LNCaP clone FGC (cell line): Measurements from ENCODE around the gene PHOSPHO1.

Experiments used
- DNase-seq: peaks from one replicate; pipeline ENCODE4 v3.0.0-alpha.2; 2011; ENCODE audit warnings: low read depth
- H3K4me3 ChIP-seq: 2 replicates; pipeline ENCODE4 v1.5.1; 2011; ENCODE audit warnings: mild to moderate bottlenecking, low read depth, low read length, control low read depth
- TF ChIP-seq, protein P1 (sequence below): IDR thresholded peaks from 2 replicates; pipeline ENCODE4 v1.5.1; 2012; ENCODE audit warnings: mild to moderate bottlenecking; ENCODE audit not compliant: control insufficient read depth, insufficient read depth; ENCODE audit errors: extremely low read depth

The PHOSPHO1 gene

GRCh38 chr17:49234509-49235080, 4.0 kb upstream of the PHOSPHO1 start:
- DNase-seq = no peak
- H3K4me3 ChIP-seq = no peak overlapping the region
- TF ChIP-seq, protein P1, sequence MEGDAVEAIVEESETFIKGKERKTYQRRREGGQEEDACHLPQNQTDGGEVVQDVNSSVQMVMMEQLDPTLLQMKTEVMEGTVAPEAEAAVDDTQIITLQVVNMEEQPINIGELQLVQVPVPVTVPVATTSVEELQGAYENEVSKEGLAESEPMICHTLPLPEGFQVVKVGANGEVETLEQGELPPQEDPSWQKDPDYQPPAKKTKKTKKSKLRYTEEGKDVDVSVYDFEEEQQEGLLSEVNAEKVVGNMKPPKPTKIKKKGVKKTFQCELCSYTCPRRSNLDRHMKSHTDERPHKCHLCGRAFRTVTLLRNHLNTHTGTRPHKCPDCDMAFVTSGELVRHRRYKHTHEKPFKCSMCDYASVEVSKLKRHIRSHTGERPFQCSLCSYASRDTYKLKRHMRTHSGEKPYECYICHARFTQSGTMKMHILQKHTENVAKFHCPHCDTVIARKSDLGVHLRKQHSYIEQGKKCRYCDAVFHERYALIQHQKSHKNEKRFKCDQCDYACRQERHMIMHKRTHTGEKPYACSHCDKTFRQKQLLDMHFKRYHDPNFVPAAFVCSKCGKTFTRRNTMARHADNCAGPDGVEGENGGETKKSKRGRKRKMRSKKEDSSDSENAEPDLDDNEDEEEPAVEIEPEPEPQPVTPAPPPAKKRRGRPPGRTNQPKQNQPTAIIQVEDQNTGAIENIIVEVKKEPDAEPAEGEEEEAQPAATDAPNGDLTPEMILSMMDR = no peak

- DNase-seq = no peak
- no peak overlapping the region; the same call in 1 of the 2 replicates for H3K4me3 ChIP-seq
- TF ChIP-seq, protein P1 = no peak
Measured at GRCh38 chr17:49231563-49231894, 942 bp upstream of the PHOSPHO1 start.

DNA sequence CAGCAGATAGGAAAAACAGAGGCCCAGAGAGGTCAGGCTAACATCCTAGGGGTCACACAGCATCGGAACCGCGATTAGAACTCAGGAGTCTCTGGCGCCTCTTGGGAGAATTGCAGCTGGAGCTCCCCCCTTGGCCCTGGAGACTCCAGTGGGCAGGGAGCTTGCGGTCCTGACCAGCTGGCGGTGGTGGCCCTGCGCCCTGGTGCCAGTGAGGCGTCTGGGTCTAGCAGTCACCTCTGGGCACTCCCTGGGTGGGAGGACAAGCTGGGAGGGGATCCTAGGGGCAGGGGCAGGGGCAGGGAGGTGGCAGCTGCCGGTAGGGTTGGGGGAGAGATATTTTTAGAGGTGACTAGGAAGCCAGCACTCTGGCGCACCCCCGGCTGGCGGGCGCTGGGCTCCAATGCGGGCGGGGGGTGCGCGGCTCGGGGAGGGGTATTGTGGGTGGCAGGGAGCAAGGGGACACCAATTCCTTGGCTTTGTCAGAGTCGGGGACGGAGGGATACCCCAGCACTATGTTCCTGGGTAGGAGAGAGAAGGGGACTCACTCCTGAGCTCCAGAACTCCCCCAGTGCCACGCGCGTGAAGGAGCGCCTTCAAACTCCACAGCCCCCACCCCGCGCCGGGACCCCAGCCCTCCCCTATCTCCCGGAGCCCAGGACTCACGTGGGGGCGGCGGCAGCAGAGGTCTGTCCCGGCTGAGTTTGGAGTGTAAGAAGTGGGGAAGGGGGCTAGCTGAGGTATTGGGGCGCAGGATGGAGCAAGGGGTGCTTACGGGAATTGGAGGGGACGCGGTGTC, 584 bp downstream of the PHOSPHO1 start:
- peak overlapping the region; percentile 64 for H3K4me3 ChIP-seq
- DNase-seq = no peak
- TF ChIP-seq, protein P1 = no peak

DNA sequence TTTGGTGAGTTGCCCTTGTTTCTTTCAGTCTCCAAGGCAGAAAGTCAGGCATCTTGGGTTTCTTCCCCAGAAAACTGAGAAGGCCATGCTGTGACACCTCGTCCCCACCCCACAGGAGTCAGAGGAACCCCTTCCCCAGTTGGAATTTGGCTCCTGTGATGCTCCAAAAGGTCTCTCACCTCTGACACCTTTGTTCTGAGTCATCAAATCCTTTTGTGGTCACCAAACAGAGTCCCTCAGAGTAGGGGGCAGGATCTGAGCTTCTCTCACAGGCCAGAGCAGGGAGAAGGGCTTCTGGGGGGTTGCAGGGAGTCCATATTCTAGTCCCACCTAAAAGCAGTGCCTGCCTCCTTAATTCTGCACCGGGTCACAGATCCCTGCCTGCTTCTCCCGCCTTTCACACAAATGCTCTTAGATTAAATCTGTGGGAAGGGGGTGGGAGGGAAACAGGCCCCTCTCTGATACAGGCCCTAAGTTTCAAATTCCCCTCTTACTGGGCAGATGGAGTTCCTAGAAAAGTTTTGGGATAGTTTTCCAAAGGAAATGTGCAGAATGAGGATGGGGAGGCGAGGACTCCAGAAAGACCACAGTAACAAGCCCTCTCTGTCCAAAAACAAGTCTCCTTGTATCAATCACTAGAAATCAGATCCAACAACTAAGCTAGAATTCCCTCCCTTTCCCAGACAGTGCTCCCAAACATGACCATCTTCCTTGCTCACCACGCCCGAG, 1.3 kb downstream of the PHOSPHO1 start:
- TF ChIP-seq, protein P1 = no peak
- DNase-seq = no peak
- H3K4me3 ChIP-seq = no peak overlapping the region

GRCh38 chr17:49227436-49228261, 2.9 kb downstream of the PHOSPHO1 start:
- DNase-seq = peak; percentile 31
- no peak overlapping the region for H3K4me3 ChIP-seq
- TF ChIP-seq, protein P1 = peak; percentile 89

DNA sequence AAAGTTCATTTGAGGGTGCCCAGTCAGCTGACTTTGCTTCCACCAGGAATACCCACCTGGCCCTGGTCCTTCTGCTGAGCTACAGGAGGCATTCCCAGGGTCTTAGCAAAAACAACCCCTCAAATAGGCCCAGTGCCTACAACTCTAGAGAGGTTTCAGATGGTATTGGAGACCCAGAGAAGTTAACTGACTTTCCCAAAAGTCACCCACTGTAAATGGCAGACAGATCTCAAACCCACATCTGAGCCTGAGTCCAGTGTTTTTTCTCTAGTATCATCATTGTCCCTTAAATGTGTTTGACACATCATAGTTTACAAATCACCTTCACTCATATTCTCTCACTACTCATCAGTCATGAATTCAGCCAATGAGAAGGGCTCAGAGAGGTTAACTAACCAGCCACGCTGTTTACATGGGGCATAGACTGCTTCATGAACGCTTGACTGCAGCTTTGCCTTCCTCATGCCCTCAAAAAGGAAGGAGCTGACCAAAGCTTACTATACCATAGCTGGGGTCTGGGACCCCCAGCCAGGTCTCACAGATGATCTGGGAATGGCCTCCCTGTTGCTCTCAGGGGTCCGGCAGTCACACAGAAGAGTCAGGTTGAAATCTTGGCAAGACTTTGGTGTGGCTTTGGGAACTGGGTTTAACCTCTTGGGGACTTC, 3.7 kb downstream of the PHOSPHO1 start:
- TF ChIP-seq, protein P1 = no peak
- no peak overlapping the region for H3K4me3 ChIP-seq
- DNase-seq = no peak
